GM12875 (cell line): ENCODE data around the gene PRKACB.
"Not testable (repeated sequence)": the region's sequence is repeated elsewhere in the genome, so short reads cannot be mapped to it uniquely, and the experiment has no call there.

ENCODE experiments used
- H3K4me3 ChIP-seq: one replicate; pipeline ENCODE4 v1.5.1; 2011; ENCODE audit warnings: low read depth, low read length, control low read depth
- CTCF ChIP-seq: IDR thresholded peaks from 2 replicates; pipeline ENCODE4 v1.5.1; 2011; ENCODE audit warnings: low read depth, mild to moderate bottlenecking, control low read depth, inconsistent platforms, low read length, moderate library complexity, borderline replicate concordance; ENCODE audit not compliant: insufficient read depth

Gene PRKACB

DNA sequence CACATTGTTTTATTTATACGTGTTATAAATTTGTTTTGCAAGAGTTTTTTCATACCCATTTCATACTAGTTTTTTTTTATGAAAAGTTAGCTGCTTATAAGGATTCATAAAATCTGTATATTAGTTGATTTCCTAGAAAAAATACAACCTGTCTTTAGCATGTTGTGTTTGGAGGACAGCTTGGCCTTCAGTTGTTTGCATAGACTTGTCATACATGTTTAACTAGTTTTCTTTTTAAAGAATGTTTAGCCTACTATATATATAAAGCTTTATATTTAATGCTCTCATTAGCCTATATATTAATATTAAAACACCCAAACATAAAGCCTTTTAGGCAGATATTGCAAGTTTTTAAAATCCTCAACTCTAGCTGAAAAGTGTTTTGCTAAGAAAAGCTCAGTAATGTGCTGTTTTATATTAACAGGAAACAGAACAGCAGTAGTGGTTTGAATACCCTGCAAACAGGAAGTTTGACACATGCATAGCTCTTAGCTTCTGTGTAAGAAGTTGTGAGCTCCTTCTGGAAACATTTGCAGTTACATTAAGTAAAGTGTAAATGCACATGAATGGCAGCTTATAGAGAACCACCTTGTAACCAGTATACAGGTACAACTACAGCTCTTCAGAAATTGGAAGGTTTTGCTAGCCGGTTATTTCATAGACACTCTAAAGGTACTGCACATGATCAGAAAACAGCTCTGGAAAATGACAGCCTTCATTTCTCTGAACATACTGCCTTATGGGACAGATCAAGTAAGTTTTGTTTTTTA lies at the start of gene PRKACB:
Gene PRKACB (plus strand): TSS at position 476 of the 770 bp plus-strand sequence. CDS start 91 bp downstream, at position 567.
- no peak for TF ChIP-seq CTCF
- no peak within 1 kb of the TSS for H3K4me3 ChIP-seq

- no peak overlapping the region for H3K4me3 ChIP-seq
- TF ChIP-seq CTCF, result no peak
Observed at GRCh38 chr1:84095308-84095707, 48.8 kb upstream of the PRKACB start.

GRCh38 chr1:84096176-84096575 lies 47.9 kb upstream of the PRKACB start:
- H3K4me3 ChIP-seq, result no peak overlapping the region
- no peak for TF ChIP-seq CTCF

DNA sequence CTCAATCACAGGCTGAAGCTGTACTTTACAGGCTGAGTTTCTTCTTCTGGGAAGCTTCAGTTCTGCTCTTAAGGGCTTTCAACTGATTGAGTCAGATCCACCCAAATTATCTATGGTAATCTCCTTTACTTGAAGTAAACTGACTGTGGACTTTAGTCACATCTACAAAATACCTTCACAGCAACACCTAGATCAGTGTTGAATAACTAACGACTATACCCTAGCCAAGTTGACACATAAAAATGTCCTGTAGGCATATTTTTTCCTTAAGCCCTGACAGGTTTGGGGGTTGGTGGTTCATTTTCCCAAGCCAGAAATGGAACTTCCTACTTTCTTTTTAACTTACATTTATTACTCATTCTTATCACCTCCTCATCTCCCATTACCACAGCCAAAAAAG lies 42.9 kb upstream of the PRKACB start:
- H3K4me3 ChIP-seq, result no peak overlapping the region
- TF ChIP-seq CTCF, result no peak

DNA sequence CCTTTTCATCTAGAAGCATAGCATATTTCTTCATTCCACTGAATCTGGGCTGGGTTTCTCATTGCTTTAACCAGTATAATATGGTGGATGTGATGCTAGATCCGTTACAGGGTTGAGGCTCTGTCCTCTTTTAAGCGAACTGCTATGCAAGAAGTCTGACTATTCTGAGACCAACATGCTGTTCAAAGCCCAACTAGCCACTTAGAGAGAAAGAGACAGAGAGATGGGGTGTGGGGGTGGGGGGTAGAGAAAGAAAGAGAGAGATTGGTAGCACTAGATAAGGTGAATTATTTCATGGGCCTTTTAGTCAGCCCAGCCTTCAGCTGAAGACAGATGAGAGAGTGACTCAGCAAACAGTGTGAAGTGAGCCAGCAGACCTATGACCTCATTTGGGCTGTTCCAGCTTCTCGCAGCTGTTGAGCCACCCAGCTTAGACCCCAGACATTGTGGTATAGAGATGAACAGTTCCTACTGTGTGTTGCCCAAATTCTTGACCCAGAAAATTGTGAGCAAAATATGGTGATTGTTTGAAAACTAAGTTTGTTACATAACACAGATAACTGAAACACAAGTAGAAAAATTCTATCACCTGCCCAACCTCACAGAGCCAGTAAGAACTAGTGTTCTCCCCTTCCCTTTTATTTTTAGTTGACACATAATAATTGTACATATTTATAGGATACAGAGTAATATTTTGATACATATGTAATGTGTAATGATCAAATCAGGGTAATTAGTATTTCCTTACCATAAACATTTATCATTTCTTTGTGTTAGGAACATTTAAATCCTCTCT lies 40.7 kb upstream of the PRKACB start:
- no peak for TF ChIP-seq CTCF

DNA sequence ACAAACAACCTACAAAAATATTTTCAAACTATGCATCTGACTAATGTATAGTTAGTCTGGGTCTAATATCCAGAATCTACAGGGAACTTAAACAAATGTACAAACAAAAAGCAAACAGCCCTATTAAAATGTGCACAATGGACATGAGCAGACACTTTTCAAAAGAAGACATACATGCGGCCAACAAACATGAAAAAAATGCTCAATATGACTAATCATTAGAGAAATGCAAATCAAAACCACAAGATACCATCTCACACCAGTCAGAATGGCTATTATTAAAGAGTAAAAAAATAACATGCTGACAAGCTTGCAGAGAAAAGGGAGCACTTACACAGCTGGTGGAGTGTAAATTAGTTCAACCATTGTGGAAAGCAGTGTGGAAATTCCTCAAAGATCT lies 36.5 kb upstream of the PRKACB start:
- H3K4me3 ChIP-seq, result not testable (repeated sequence)

More for the DNA sequence above, 40.7 kb upstream of the PRKACB start:
- H3K4me3 ChIP-seq, result no peak overlapping the region

DNA sequence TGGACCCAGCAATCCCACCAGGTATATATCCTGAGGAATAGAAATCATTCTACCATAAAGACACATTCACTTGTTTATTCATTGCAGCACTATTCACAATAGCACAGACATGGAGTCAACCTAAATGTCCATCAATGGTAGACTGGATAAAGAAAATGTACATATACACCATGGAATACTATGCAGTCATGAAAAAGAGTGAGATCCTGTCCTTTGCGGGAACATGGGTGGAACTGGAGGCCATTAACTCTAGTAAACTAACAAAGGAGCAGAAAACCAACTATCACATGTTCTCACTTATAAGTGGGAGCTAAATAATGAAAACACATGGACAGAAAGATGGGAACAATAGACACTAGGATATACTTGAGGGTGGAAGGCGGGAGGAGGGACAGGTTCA lies 36.1 kb upstream of the PRKACB start:
- H3K4me3 ChIP-seq, result no peak overlapping the region
- TF ChIP-seq CTCF, result no peak
